ENCODE measurements around the gene HMCN1. TPM values are rescaled to one million over a fixed set of nuclear protein-coding genes. Genes with fewer than 3 reads are reported as not detected.

Gene HMCN1
- total RNA-seq, 4 donors from 2014 or later = 53.0 to 87.9 (median 76.8) TPM

DNA sequence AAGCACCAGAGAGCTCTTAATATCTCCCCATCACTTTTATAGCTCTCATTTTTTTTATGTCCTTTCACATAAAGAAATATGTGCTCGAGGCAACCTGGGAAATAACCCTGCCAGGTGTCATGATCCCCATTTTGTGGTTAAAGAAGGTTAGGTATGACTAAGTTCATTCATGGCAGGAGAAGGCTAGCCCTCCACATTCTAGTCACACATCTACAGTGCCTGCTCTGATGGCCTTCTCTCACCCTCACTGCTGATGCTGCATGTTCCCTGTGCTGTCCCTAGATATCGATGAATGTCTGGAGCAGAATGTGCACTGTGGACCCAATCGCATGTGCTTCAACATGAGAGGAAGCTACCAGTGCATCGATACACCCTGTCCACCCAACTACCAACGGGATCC is 453.4 kb downstream of the HMCN1 start:
- H3K4me3 ChIP-seq = no peak overlapping the region
- H3K4me1 ChIP-seq = peaks cover 0 to 15% (median 7%) of the 10 kb centered on the region in 4 donors
- 88% methylated on average over 5 of the region's 5 CpGs for WGBS
- no peak for DNase-seq (ENCODE audit: extremely low spot score)
- TF ChIP-seq EP300 (IDR thresholded peaks at IDR 0.05) (no peak), POLR2A (IDR thresholded peaks at IDR 0.05; ENCODE audit: low read depth) (no peak), CTCF (IDR thresholded peaks at IDR 0.05) (no peak), POLR2AphosphoS5 (IDR thresholded peaks at IDR 0.05) (no peak)
- H3K9me3 ChIP-seq = no peaks in the 10 kb centered on the region
- H3K27ac ChIP-seq (replicated peaks in 1 of 4) = no peak overlapping the region
- intact Hi-C loops (cut with DNase I) = no loop called here
- peaks cover 0 to 32% (median 8%) of the 10 kb centered on the region in 4 donors for H3K36me3 ChIP-seq
- no peaks in the 10 kb centered on the region for H3K27me3 ChIP-seq

- H3K9me3 ChIP-seq = no peaks in the 10 kb centered on the region
- H3K27ac ChIP-seq (replicated peaks in 1 of 4) = no peak overlapping the region
- DNase-seq (ENCODE audit: extremely low spot score) = no peak
- TF ChIP-seq EP300 (IDR thresholded peaks at IDR 0.05) (no peak), POLR2A (IDR thresholded peaks at IDR 0.05; ENCODE audit: low read depth) (no peak), POLR2AphosphoS5 (IDR thresholded peaks at IDR 0.05) (no peak), CTCF (IDR thresholded peaks at IDR 0.05) (no peak)
- intact Hi-C loops (cut with DNase I) = no loop called here
- H3K36me3 ChIP-seq = peaks cover 0 to 32% (median 8%) of the 10 kb centered on the region in 4 donors
- H3K4me3 ChIP-seq = no peak overlapping the region
- peaks cover 0 to 15% (median 7%) of the 10 kb centered on the region in 4 donors for H3K4me1 ChIP-seq
- H3K27me3 ChIP-seq = no peaks in the 10 kb centered on the region
- WGBS = 89% methylated on average over 3 of the region's 3 CpGs
These were observed 453.9 kb downstream of the HMCN1 start for GRCh38 chr1:186188004-186188539.

DNA sequence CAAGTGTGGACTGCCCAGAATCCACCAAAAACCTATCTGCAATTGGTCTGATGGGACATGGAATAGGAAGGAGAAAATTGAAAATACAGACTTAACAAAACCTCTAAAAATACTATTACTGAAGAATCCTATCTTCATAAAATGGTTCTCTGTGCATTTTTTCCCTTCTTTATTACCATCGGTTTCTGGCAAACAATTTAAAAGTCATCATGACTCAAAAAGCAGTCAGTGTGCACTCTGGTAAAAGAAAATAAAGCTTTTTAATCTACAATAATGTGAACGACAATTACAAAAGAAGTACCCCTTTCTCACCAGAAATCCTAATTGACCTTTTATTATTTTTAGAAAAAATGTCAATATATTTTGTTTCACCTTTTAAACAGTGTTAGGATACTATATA is 454.5 kb downstream of the HMCN1 start:
- Histone ChIP-seq H3K4me3 (no peak overlapping the region), H3K36me3 (peaks cover 0 to 32% (median 8%) of the 10 kb centered on the region in 4 donors), H3K27ac (replicated peaks in 1 of 4) (no peak overlapping the region), H3K9me3 (no peaks in the 10 kb centered on the region), H3K27me3 (no peaks in the 10 kb centered on the region), H3K4me1 (peaks cover 0 to 8% (median 4%) of the 10 kb centered on the region in 4 donors)
- intact Hi-C loops (cut with DNase I) = no loop called here
- no peak for TF ChIP-seq POLR2AphosphoS5 (IDR thresholded peaks at IDR 0.05)
- TF ChIP-seq EP300 (IDR thresholded peaks at IDR 0.05) = no peak
- 70% methylated on average over 2 of the region's 2 CpGs for WGBS
- DNase-seq (ENCODE audit: extremely low spot score) = no peak

- no peak for DNase-seq (ENCODE audit: extremely low spot score)
- H3K36me3 ChIP-seq = peaks cover 0 to 32% (median 8%) of the 10 kb centered on the region in 4 donors
- WGBS = 91% methylated on average over 3 of the region's 3 CpGs
- no peaks in the 10 kb centered on the region for H3K9me3 ChIP-seq
- no peak overlapping the region for H3K27ac ChIP-seq (replicated peaks in 1 of 4)
- peaks cover 0 to 4% (median under 1%) of the 10 kb centered on the region in 4 donors for H3K4me1 ChIP-seq
- H3K4me3 ChIP-seq = no peak overlapping the region
- intact Hi-C loops (cut with DNase I) = no loop called here
- TF ChIP-seq CTCF (IDR thresholded peaks at IDR 0.05) (no peak), POLR2AphosphoS5 (IDR thresholded peaks at IDR 0.05) (no peak), EP300 (IDR thresholded peaks at IDR 0.05) (no peak), POLR2A (IDR thresholded peaks at IDR 0.05; ENCODE audit: low read depth) (no peak)
- H3K27me3 ChIP-seq = no peaks in the 10 kb centered on the region
These were observed 455.0 kb downstream of the HMCN1 start for GRCh38 chr1:186189156-186189555.

DNA sequence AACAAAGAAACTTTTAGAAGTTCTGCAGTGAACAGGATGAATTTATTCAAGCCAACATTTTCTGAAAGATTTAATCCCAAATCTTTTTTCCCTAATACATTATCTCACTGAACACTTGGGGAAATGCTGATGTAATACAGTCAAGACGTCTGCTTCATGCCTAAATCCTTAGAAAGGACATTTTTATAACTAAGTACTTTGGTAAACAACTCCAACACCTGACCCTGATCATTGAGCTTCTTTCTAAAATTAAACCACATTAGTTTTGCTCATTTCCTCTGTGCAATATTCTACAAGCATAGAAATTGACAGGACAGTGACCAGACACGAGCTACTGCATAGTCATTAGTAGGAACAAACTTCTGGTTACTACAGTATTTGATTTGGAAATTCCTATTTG is 457.3 kb downstream of the HMCN1 start:
- Histone ChIP-seq H3K4me1 (no peaks in the 10 kb centered on the region), H3K36me3 (peaks cover 0 to 32% (median 8%) of the 10 kb centered on the region in 4 donors), H3K9me3 (no peaks in the 10 kb centered on the region), H3K4me3 (no peak overlapping the region), H3K27me3 (no peaks in the 10 kb centered on the region), H3K27ac (replicated peaks in 1 of 4) (no peak overlapping the region)
- intact Hi-C loops (cut with DNase I) = no loop called here
- WGBS = 78% methylated on average over 2 of the region's 2 CpGs
- TF ChIP-seq CTCF (IDR thresholded peaks at IDR 0.05) (no peak), POLR2A (IDR thresholded peaks at IDR 0.05; ENCODE audit: low read depth) (no peak), POLR2AphosphoS5 (IDR thresholded peaks at IDR 0.05) (no peak), EP300 (IDR thresholded peaks at IDR 0.05) (no peak)
- no peak for DNase-seq (ENCODE audit: extremely low spot score)

Measured in esophagus muscularis mucosa (tissue), 4 donors.